Sigmoid colon (tissue), 7 donors: Measurements from ENCODE around the gene DCAF4. TPM values are rescaled to one million over a fixed set of nuclear protein-coding genes. Genes with fewer than 3 reads are reported as not detected.

ENCODE experiments used
- DNase-seq: peaks from one replicate; pipeline ENCODE4 v3.0.0-alpha.2; 2019
- H3K27ac ChIP-seq, 4 donors: fragments of 200-600 bp; sonication (generic); one replicate each; pipeline ENCODE4 v1.5.1; 2016 to 2019; ENCODE audit warnings: mild to moderate bottlenecking in 1 of 4
- H3K27me3 ChIP-seq, 3 donors: fragments of 200-600 bp; sonication (generic); one replicate each; pipeline ENCODE4 v1.5.1; 2019; ENCODE audit warnings: mild to moderate bottlenecking in 1 of 3
- H3K36me3 ChIP-seq, 4 donors: fragments of 200-600 bp; sonication (generic); one replicate each; pipeline ENCODE4 v1.5.1; 2016 to 2019
- H3K4me1 ChIP-seq, 4 donors: fragments of 200-600 bp; sonication (generic); one replicate each; pipeline ENCODE4 v1.5.1; 2017 to 2019
- H3K4me3 ChIP-seq, 4 donors: fragments of 200-600 bp; sonication (generic); one replicate each; pipeline ENCODE4 v1.5.1; 2017 to 2019; ENCODE audit warnings: mild to moderate bottlenecking in 2 of 4, moderate library complexity in 1 of 4
- H3K9me3 ChIP-seq, 4 donors: fragments of 200-600 bp in 3 of 4; sonication (generic) in 3 of 4; one replicate each; pipeline versions ENCODE4 v1.5.1 to v1.6.1; 2013 to 2019
- CTCF ChIP-seq, 4 experiments: fragments of 450-650 bp in 3 of 4; fragments of 200-600 bp in 1 of 4; IDR thresholded peaks; one replicate each; pipeline ENCODE4 v1.5.1; 2016 to 2019; ENCODE audit warnings: antibody characterized with exemption in 4 of 4, mild to moderate bottlenecking in 3 of 4, moderate library complexity in 2 of 4
- EP300 ChIP-seq, 4 donors: sonication (generic); formaldehyde crosslinking; IDR thresholded peaks; one replicate each; pipeline ENCODE4 v1.6.1; 2017; ENCODE audit warnings: antibody characterized with exemption in 4 of 4
- POLR2A ChIP-seq, 2 donors: fragments of 450-650 bp; IDR thresholded peaks; one replicate each; pipeline ENCODE4 v1.6.1; 2016; ENCODE audit warnings: antibody characterized with exemption in 2 of 2, mild to moderate bottlenecking in 2 of 2, moderate library complexity in 2 of 2
- POLR2AphosphoS5 ChIP-seq, 4 donors: sonication (generic); formaldehyde crosslinking; IDR thresholded peaks; one replicate each; pipeline ENCODE4 v1.6.1; 2017; ENCODE audit warnings: antibody characterized with exemption in 4 of 4
- WGBS, 2 donors: extraction: QIAGEN DNeasy Blood & Tissue Kit; methylation state at CpG; one replicate each; pipeline ENCODE4 v1.1.7; 2013; 5-methylcytosine and 5-hydroxymethylcytosine counted together
- intact Hi-C: fragments of 100-400 bp; cut with DNase I; formaldehyde crosslinking; loops from one replicate; pipeline ENCODE4 v1.15.1; 2023
- polyA plus RNA-seq, 3 donors: library from polyadenylated mRNA; stranded (reverse); fragments of 200-250 nt; gene quantifications; one replicate each; pipeline ENCODE4 v1.2.3, GENCODE V29; 2013
- total RNA-seq, 4 donors: library from RNA; depleted of rRNA; stranded (reverse); fragments of >200 nt; gene quantifications; one replicate each; pipeline ENCODE4 v1.1.0, GENCODE V29; 2016
- donor health status: healthy with polysubstance abuse.
- donor health status: Bipolar disorder and iron deficiency.
- donor health status: healthy.

Gene DCAF4
- total and polyA plus RNA-seq, 7 donors, result 5.8 to 20.9 (median 13.2) TPM

- 85 to 88% methylated on average over 5 of the region's 5 CpGs for WGBS, 2 donors
- H3K27ac ChIP-seq, result peak overlapping the region; percentile 69 to 78 (median 76)
- intact Hi-C loops, result no loop called here
Measured at GRCh38 chr14:73007835-73008234, 81.6 kb downstream of the DCAF4 start.

GRCh38 chr14:73008501-73008900 is 82.2 kb downstream of the DCAF4 start:
- Histone ChIP-seq H3K4me1 (peaks cover 0 to 31% (median 24%) of the 10 kb centered on the region in 4 donors), H3K4me3 (no peak overlapping the region), H3K36me3 (peaks cover 0 to 25% (median 0%) of the 10 kb centered on the region in 4 donors), H3K27me3 (no peaks in the 10 kb centered on the region), H3K9me3 (no peaks in the 10 kb centered on the region), H3K27ac (peak overlapping the region; percentile 69 to 78 (median 76))
- peak in 1 of 4 donors; percentile 20 for TF ChIP-seq POLR2AphosphoS5 (IDR thresholded peaks at IDR 0.05)
- no peak for TF ChIP-seq CTCF (IDR thresholded peaks at IDR 0.05)
- DNase-seq, result no peak
- WGBS, 2 donors, result 80 to 86% methylated on average over 1 of the region's 1 CpG
- intact Hi-C loops, result no loop called here

More at GRCh38 chr14:73007835-73008234, 81.6 kb downstream of the DCAF4 start:
- Histone ChIP-seq H3K4me3 (no peak overlapping the region), H3K9me3 (no peaks in the 10 kb centered on the region), H3K4me1 (peaks cover 0 to 31% (median 22%) of the 10 kb centered on the region in 4 donors), H3K36me3 (peaks cover 0 to 19% (median 0%) of the 10 kb centered on the region in 4 donors), H3K27me3 (no peaks in the 10 kb centered on the region)
- TF ChIP-seq EP300 (IDR thresholded peaks at IDR 0.05) (no peak), POLR2AphosphoS5 (IDR thresholded peaks at IDR 0.05) (no peak), POLR2A (IDR thresholded peaks at IDR 0.05) (no peak), CTCF (IDR thresholded peaks at IDR 0.05) (no peak)
- no peak for DNase-seq

Other genes starting within 250 kb of the DCAF4 start
- gene DPF3, start 32.4 kb upstream of the DCAF4 start, total RNA-seq, result 1 to 10 TPM in 3 of 4 donors, under 1 TPM in 1; 0.28 to 2.9 (median 2.0) TPM
- gene DPF3, start 32.4 kb upstream of the DCAF4 start, polyA plus RNA-seq, result 1 to 10 TPM; 1.6 to 4.5 (median 4.2) TPM
- gene ZFYVE1, start 100.6 kb downstream of the DCAF4 start, total RNA-seq, result 10 to 100 TPM; 15.5 to 27.7 (median 21.2) TPM
- gene ZFYVE1, start 100.6 kb downstream of the DCAF4 start, polyA plus RNA-seq, result 1 to 10 TPM; 6.6 to 9.0 (median 8.3) TPM
- 10 to 100 TPM; 44.1 to 78.9 (median 57.3) TPM for gene RBM25, start 132.1 kb downstream of the DCAF4 start, total RNA-seq
- gene RBM25, start 132.1 kb downstream of the DCAF4 start, polyA plus RNA-seq, result 10 to 100 TPM; 10.8 to 46.7 (median 35.1) TPM
- 10 to 100 TPM; 34.9 to 53.5 (median 46.4) TPM for gene PSEN1, start 210.0 kb downstream of the DCAF4 start, total RNA-seq
- gene PSEN1, start 210.0 kb downstream of the DCAF4 start, polyA plus RNA-seq, result 10 to 100 TPM; 11.4 to 47.4 (median 14.3) TPM